HL-60 (cell line): ENCODE data around the gene LIN7A.

Experiments
- DNase-seq, 2 experiments: peaks; one replicate each; pipeline ENCODE4 v3.0.0-alpha.2; 2010 to 2020; ENCODE audit warnings: low read depth in 1 of 2, low spot score in 1 of 2
- H3K27ac ChIP-seq: fragments of 250-450 bp; sonication (Bioruptor Pico); replicated peaks from 2 replicates; pipeline ENCODE4 v1.5.1; 2020; ENCODE audit warnings: mild to moderate bottlenecking, moderate library complexity
- H3K27me3 ChIP-seq: fragments of 250-450 bp; sonication (Bioruptor Pico); 2 replicates; pipeline ENCODE4 v1.5.1; 2021; ENCODE audit warnings: mild to moderate bottlenecking, moderate library complexity; ENCODE audit not compliant: insufficient read depth, poor library complexity, severe bottlenecking
- H3K4me3 ChIP-seq: replicated peaks from 2 replicates; pipeline ENCODE4 v1.5.1; 2011; ENCODE audit warnings: mild to moderate bottlenecking, control low read depth, low read length; ENCODE audit not compliant: insufficient read depth
- GABPA ChIP-seq: IDR thresholded peaks from 2 replicates; pipeline ENCODE4 v1.6.1; 2012; ENCODE audit warnings: low read depth
- POLR2AphosphoS5 ChIP-seq: IDR thresholded peaks from 2 replicates; pipeline ENCODE4 v1.6.1; 2012; ENCODE audit warnings: low read depth
- SPI1 ChIP-seq: IDR thresholded peaks from 2 replicates; pipeline ENCODE4 v1.6.1; 2012; ENCODE audit warnings: low read depth, mild to moderate bottlenecking, borderline replicate concordance
- TF ChIP-seq, protein P1 (sequence below): IDR thresholded peaks from 2 replicates; pipeline ENCODE4 v1.6.1; 2012; ENCODE audit warnings: low read depth; ENCODE audit not compliant: insufficient replicate concordance
- TF ChIP-seq, protein P2 (sequence below): IDR thresholded peaks from one replicate; pipeline ENCODE4 v1.5.1; 2011; ENCODE audit warnings: low read length, control low read depth, inconsistent platforms; ENCODE audit not compliant: insufficient read depth

The LIN7A gene

GRCh38 chr12:80761838-80762237, 175.9 kb downstream of the LIN7A start:
- no peak for DNase-seq

DNA sequence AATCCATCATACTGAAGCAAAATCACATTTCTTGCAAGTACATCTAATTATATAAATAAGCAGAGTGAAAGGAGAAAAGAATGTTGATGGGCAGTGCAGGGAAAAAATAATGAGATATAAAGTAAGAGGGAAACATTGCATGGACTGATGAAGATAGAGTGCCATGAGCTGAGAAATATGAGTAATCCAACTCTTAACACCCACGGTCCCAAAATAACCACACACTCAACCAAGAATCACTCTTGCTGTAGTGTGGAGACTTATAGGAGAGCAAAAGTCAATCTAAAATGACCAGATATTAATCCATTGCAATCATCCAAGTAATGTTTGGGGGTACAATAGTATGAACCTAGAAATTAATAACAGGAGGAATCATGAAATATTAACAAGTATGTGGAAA, 180.9 kb downstream of the LIN7A start:
- Histone ChIP-seq H3K4me3 (no peak overlapping the region), H3K27me3 (peaks cover 6% of the 10 kb centered on the region), H3K27ac (no peak overlapping the region)
- DNase-seq = no peak
- TF ChIP-seq SPI1 = no peak
- TF ChIP-seq, protein P1, sequence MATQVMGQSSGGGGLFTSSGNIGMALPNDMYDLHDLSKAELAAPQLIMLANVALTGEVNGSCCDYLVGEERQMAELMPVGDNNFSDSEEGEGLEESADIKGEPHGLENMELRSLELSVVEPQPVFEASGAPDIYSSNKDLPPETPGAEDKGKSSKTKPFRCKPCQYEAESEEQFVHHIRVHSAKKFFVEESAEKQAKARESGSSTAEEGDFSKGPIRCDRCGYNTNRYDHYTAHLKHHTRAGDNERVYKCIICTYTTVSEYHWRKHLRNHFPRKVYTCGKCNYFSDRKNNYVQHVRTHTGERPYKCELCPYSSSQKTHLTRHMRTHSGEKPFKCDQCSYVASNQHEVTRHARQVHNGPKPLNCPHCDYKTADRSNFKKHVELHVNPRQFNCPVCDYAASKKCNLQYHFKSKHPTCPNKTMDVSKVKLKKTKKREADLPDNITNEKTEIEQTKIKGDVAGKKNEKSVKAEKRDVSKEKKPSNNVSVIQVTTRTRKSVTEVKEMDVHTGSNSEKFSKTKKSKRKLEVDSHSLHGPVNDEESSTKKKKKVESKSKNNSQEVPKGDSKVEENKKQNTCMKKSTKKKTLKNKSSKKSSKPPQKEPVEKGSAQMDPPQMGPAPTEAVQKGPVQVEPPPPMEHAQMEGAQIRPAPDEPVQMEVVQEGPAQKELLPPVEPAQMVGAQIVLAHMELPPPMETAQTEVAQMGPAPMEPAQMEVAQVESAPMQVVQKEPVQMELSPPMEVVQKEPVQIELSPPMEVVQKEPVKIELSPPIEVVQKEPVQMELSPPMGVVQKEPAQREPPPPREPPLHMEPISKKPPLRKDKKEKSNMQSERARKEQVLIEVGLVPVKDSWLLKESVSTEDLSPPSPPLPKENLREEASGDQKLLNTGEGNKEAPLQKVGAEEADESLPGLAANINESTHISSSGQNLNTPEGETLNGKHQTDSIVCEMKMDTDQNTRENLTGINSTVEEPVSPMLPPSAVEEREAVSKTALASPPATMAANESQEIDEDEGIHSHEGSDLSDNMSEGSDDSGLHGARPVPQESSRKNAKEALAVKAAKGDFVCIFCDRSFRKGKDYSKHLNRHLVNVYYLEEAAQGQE = no peak
- no peak for TF ChIP-seq POLR2AphosphoS5
- TF ChIP-seq GABPA = no peak
- TF ChIP-seq, protein P2, sequence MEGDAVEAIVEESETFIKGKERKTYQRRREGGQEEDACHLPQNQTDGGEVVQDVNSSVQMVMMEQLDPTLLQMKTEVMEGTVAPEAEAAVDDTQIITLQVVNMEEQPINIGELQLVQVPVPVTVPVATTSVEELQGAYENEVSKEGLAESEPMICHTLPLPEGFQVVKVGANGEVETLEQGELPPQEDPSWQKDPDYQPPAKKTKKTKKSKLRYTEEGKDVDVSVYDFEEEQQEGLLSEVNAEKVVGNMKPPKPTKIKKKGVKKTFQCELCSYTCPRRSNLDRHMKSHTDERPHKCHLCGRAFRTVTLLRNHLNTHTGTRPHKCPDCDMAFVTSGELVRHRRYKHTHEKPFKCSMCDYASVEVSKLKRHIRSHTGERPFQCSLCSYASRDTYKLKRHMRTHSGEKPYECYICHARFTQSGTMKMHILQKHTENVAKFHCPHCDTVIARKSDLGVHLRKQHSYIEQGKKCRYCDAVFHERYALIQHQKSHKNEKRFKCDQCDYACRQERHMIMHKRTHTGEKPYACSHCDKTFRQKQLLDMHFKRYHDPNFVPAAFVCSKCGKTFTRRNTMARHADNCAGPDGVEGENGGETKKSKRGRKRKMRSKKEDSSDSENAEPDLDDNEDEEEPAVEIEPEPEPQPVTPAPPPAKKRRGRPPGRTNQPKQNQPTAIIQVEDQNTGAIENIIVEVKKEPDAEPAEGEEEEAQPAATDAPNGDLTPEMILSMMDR = no peak

More at GRCh38 chr12:80761838-80762237, 175.9 kb downstream of the LIN7A start:
- no peak overlapping the region for H3K27ac ChIP-seq
- peaks cover 2% of the 10 kb centered on the region for H3K27me3 ChIP-seq
- TF ChIP-seq SPI1 (no peak), GABPA (no peak), POLR2AphosphoS5 (no peak)
- TF ChIP-seq, protein P1 = no peak
- TF ChIP-seq, protein P2 = no peak
- no peak overlapping the region for H3K4me3 ChIP-seq

DNA sequence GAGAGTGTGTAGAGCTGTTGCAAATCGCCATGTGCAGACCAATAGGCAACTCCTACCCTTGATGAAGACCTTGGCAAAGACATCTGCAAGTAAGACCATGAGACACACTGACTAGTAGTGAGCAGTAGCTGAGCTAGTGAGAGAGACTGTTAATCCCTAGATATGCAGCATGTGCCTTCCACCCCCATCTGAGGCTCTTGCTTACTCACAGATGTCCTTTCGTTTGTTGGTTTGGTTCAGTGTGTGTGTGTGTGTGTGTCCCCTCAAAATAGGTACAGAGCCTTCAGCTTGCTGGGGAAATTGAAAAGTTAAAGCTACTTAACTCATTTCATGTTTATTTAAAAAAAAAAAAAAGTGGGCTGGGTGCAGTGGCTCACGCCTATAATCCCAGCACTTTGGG, 183.5 kb downstream of the LIN7A start:
- Histone ChIP-seq H3K27ac (no peak overlapping the region), H3K4me3 (no peak overlapping the region), H3K27me3 (peaks cover 7% of the 10 kb centered on the region)
- no peak for DNase-seq
- TF ChIP-seq, protein P2 = no peak
- TF ChIP-seq GABPA (no peak), POLR2AphosphoS5 (no peak), SPI1 (no peak)
- TF ChIP-seq, protein P1 = no peak
